Measurements from ENCODE around the gene C3.
"Not testable (repeated sequence)": the region's sequence is repeated elsewhere in the genome, so short reads cannot be mapped to it uniquely, and the experiment has no call there.

C3 gene

DNA sequence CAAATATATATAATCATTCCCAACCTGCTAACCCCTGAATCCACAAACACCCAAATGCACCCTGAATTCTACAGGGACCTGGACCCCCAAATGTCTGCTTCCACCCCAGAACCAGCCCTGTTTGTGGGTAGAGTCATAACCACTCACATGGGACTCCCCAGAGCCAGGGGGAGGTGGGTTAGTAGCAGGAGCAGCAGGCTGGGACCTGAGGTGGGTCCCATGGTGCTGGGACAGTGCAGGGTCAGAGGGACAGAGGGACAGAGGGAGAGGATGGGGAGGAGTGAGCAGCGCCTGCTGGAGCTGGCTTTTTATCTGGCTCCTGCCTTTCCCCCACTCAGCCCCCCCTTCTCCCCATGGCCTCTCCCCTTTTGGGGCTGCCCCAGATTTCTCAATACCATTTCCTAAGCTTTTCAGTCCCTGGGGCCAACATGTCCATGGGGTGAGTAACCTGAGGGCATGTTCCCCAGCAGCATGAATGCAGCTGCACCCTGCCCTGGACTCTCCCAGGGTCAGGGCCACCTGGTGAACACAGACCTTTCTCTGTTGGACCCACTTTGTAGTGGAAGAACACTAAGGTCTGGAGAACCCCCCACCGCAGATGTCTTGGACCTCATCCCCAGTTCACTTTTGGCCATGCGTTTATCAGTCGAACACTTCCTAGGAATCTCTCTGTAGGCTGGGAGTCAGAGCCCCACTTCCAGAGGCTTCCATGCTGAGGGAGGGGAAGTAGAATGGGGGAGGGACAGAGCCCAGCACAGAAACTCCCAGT, at the start of gene C3:
Gene C3, minus strand, starts transcription at position 282 of the 769 bp plus-strand sequence. Its CDS starts 61 bp downstream, at position 221.
- Mint-ChIP-seq H3K9me3 (no peaks in the 10 kb centered on the region), H3K4me3 (no peak within 1 kb of the TSS), H3K36me3 (peaks cover 6% of the 10 kb centered on the region), H3K27ac (peak within 1 kb of the TSS; percentile 4), H3K4me1 (peaks cover 51% of the 10 kb centered on the region)
- ATAC-seq (no peak), DNase-seq (ENCODE audit: low spot score in 2 of 2) (no peak)

DNA sequence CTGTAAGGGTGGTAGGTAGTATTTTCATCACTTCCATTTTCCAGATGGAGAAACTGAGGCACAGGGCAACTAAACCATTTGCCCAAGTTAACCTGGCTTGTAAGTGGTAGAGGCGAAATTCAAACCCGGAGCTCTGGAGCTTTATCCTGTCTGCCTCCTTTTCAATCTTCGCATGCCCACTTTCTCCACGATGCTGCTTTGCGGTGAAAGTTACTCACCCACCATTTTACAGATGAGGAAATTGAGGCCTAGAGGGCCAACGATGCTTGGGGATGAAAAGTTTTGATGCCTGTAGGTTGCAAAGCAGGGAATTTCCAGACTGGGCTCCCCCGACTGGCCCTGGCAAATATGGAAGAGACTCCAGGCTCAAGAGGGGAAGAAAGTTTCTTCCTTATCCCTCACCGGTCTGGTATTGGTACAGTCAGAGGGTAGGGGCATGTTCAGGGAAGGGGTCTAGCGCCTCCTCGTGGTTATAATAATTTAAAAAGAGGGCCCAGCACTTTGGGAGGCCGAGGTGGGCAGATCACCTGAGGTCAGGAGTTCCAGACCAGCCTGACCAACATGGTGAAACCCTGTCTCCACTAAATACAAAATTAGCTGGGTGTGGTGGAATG, 48.7 kb upstream of the C3 start:
- Mint-ChIP-seq H3K27ac (peak overlapping the region; percentile 40), H3K9me3 (no peaks in the 10 kb centered on the region), H3K4me3 (no peak overlapping the region), H3K4me1 (peaks cover 46% of the 10 kb centered on the region), H3K36me3 (peaks cover 8% of the 10 kb centered on the region)
- ATAC-seq, result no peak
- no peak for DNase-seq (ENCODE audit: low spot score in 2 of 2)

DNA sequence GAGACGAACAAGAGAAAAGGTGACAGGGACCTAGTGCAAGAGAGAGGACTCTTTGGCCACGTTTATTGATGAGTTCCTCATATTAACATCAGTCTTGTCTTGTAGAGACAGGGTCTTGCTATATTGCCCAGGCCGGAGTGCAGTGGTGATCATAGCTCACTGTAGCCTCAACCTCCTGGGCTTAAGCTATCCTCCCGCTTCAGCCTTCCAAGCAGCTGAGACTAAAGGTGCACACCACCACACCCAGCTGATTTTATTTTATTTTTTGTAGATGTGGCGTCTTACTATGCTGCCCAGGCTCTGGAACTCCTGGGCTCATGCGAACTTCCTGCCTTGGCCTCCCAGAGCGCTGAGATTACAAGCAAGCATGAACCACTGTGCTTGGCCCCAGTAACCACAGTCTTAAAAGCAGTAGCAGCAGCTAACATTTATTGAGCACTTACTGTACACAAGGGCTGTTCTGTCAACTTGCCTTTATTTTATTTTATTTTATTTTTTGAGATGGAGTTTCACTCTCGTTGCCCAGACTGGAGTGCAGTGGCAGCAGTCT, 47.9 kb upstream of the C3 start:
- no peak for ATAC-seq
- DNase-seq (ENCODE audit: low spot score in 2 of 2), result no peak
- H3K4me1 Mint-ChIP-seq, result peaks cover 40% of the 10 kb centered on the region
- peak overlapping the region; percentile 80 for H3K4me3 Mint-ChIP-seq
- H3K27ac Mint-ChIP-seq, result peak overlapping the region; percentile 72
- H3K36me3 Mint-ChIP-seq, result peaks cover 1% of the 10 kb centered on the region
- H3K9me3 Mint-ChIP-seq, result no peaks in the 10 kb centered on the region

DNA sequence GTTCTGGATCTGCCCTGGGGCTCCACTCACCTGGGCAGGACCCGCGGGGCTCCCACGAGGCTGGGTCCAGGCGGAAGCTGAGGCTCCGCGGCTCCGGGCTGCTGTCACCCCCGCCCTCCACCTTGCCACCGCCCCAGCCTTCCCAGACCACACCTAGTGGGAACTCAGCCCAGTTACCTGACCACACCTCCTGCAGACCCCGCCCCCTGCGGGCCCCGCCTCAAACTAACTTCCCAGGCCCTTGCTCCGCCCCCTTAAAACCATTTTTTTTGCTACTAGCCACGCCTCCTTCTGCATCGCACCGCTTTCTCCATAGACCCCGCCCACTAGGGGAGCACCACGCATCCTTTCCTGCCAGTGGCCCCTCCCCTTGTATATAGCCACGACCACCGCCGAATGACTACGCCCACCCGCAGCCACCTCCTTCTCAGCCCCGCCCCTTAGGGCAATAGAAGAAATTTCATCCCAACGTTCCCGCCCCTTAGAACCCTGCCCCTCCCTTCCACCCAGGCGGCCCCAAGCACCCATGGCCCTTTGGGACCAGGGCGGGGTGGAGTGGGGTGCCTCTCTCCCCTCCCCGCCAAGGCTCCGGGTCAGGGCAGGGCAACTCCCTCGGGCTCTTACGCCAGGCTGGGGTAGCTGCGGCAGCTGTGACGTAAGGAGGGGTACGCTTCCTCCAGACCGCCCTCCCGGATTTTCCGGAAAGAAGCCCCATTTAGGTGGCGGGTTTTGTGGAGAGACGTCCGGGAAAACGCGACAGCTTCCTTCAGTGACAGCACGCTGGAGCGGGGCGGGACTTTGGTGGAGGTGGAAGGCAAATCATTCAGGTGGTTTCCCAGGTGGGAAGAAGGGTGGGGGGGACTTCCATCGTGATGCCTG, 47.1 kb upstream of the C3 start, which contains the start of gene SH2D3A:
Gene SH2D3A, minus strand, starts transcription at position 79 of the 879 bp plus-strand sequence. CDS start 3,687 bp downstream, outside the sequence.
- peak within 1 kb of the TSS; percentile 72 for H3K27ac Mint-ChIP-seq
- DNase-seq (ENCODE audit: low spot score in 2 of 2) (peak; percentile 89 to 98), ATAC-seq (peak; percentile 78)
- H3K9me3 Mint-ChIP-seq, result no peaks in the 10 kb centered on the region
- peak within 1 kb of the TSS; percentile 80 for H3K4me3 Mint-ChIP-seq
- peaks cover 4% of the 10 kb centered on the region for H3K36me3 Mint-ChIP-seq
- H3K4me1 Mint-ChIP-seq, result peaks cover 39% of the 10 kb centered on the region

DNA sequence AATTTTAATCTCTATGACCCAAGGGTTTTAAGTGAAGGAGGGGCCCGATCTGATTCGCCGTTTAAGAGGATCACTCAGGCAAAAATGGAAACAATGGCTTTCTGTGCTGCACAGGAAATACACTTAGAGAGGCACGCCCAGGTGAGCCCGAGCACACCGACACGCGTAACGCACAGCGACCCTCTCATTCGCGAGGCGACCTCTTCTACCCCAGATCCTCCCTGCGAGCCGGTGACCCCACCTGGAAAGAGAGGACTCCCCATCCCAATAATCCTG, 46.6 kb upstream of the C3 start:
- H3K36me3 Mint-ChIP-seq, result peaks cover 9% of the 10 kb centered on the region
- no peaks in the 10 kb centered on the region for H3K9me3 Mint-ChIP-seq
- peak overlapping the region; percentile 80 for H3K4me3 Mint-ChIP-seq
- DNase-seq (ENCODE audit: low spot score in 2 of 2) (no peak), ATAC-seq (peak; percentile 50)
- H3K4me1 Mint-ChIP-seq, result peaks cover 34% of the 10 kb centered on the region
- peak overlapping the region; percentile 72 for H3K27ac Mint-ChIP-seq

DNA sequence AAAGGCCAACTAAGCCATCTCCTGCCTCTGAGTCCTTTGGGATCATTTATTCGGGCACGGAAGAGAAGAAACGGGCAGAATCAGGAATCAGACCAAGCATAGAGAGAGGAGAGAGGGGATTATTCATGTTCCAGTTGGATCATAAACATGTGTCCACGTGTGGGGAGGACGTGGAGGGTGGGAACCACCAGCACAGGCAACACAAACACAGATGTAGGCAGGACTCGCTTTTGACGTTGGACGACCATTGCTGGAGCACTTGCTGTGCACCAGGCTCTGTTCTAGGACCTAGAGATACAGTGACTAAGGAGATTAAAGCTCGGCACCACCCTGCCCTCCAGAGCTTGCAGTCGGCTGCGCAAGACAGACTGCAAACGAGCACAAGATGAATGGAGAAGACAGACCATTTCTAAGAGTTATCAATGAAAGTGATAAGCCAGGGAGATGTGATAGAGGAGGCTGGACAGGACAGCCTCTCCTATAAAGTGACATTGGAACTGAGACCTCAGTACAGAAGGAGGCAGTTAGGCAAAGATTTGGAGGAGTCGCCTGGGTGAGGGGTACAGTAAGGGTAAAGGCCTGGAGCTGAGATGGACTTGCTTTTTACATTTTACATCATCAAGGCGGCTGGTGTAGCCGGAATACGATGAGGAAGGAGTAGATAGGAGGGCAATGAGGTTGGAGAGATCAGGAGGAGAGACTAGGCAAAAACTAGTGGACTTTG, 46.1 kb upstream of the C3 start:
- Mint-ChIP-seq H3K27ac (peak overlapping the region; percentile 72), H3K4me1 (peaks cover 29% of the 10 kb centered on the region), H3K9me3 (no peaks in the 10 kb centered on the region), H3K4me3 (peak overlapping the region; percentile 80), H3K36me3 (peaks cover 9% of the 10 kb centered on the region)
- ATAC-seq (no peak), DNase-seq (ENCODE audit: low spot score in 2 of 2) (no peak)

DNA sequence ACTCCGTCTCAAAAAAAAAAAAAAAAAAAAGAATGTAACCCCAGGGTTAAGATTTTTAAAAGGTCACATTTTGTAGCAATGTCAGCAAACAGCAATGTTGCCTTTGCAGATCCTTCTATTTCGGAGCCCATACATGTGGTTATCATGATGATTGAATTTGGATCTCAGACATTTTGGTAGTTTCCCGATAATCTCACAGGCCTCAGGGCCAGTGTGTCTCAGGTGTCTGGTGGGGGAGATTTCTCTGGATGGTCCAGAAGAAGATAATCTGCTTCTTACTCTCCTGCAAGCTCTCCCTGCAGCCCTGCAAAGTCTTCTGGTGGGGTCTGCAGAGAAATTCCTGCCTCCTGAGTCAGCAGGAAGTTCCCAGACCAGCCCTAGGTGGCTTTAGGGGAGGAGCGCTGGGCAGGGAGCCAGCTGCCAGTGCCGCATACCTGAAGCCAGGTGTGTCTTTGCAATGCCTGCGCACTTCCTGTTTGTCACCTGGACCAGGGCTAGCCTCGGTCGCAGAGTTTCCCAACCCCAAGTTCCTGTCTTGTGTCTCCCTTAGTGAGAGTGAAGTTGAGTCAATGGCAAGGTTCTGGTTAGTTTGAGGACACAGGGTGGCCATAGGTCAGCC, 45.4 kb upstream of the C3 start:
- Mint-ChIP-seq H3K9me3 (no peaks in the 10 kb centered on the region), H3K4me1 (peaks cover 26% of the 10 kb centered on the region), H3K27ac (peak overlapping the region; percentile 72), H3K4me3 (peak overlapping the region; percentile 80), H3K36me3 (peaks cover 14% of the 10 kb centered on the region)
- ATAC-seq (no peak), DNase-seq (ENCODE audit: low spot score in 2 of 2) (no peak)

DNA sequence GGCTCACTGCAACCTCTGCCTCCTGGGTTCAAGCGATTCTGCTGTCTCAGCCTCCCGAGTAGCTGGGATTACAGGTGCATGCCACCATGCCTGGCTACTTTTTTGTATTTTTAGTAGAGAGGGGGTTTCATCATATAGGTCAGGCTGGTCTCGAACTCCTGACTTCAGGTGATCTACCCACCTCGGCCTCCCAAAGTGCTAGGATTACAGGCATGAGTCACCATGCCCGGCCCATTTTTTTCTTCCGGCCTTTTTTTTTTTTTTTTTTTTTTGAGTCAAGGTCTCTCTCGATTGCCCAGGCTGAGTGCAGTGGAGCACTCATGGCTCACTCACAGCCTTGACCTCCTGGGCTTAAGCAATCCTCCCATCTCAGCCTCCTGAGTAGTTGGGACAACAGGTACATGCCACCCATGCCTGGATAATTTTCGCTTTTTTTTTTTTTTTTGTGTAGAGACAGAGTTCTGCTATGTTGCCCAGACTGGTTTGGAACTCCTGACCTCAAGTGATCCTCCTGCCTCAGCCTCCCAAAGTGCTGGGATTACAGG, 41.9 kb upstream of the C3 start:
- Mint-ChIP-seq H3K36me3 (peaks cover 45% of the 10 kb centered on the region), H3K4me1 (peaks cover 17% of the 10 kb centered on the region)
- DNase-seq (ENCODE audit: low spot score in 2 of 2); ATAC-seq; H3K9me3 Mint-ChIP-seq; H3K27ac Mint-ChIP-seq; H3K4me3 Mint-ChIP-seq: not testable (repeated sequence)

DNA sequence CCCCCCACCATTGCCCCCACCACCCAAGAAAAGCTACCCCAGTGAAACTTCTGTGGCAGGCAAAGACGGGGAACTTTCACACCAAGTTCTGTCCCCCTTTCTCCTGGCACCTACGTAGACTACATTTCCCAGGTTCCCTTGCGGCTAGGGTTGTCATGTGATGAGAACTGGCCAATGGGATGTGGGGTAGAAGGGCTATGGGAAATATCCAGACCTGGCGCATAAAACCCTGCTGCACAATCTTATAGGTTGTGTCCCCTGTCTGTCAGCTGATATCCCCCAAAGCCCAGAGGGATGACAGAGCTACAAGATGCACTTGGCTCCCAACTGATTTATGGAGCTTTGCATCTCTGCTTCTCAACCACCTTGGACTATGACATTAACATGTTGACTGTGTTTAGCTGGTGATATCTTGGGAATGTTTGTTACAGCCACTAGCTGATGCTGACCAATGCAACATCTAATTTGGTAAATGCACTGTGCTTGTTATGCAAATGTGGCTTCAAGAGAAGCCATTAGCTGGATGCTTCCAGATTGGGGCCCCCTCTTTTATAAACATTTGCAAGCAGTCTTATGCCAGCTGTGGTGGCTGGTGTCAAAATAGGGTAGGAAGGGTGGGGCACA, 40.7 kb upstream of the C3 start:
- Mint-ChIP-seq H3K4me3 (no peak overlapping the region), H3K4me1 (peaks cover 8% of the 10 kb centered on the region), H3K27ac (no peak overlapping the region), H3K36me3 (peaks cover 56% of the 10 kb centered on the region), H3K9me3 (no peaks in the 10 kb centered on the region)
- ATAC-seq (peak; percentile 60), DNase-seq (ENCODE audit: low spot score in 2 of 2) (peak in 1 of 2 donors; percentile 69)

DNA sequence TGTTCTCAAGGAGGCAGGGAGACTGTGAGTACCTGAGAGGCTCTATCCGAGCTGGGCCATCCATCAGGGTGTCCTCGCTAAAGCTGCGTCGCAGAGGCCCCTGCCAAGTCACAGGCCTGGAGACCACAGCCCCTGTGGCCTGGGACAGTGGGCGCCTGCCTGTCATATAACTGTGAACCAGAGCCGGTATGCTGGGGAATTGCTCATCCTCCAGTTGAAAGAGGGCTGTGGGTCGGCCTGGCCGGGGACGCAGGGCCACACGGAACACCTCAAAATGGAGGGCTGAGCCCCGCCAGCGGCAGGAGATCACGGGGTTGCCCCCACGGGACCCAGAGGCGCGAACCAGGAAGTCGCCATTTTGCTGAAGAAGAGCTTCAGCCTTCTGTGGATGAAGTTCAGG, 40.2 kb upstream of the C3 start:
- DNase-seq (ENCODE audit: low spot score in 2 of 2) (no peak), ATAC-seq (no peak)
- no peaks in the 10 kb centered on the region for H3K9me3 Mint-ChIP-seq
- no peak overlapping the region for H3K27ac Mint-ChIP-seq
- peaks cover 56% of the 10 kb centered on the region for H3K36me3 Mint-ChIP-seq
- H3K4me1 Mint-ChIP-seq, result peaks cover 5% of the 10 kb centered on the region
- no peak overlapping the region for H3K4me3 Mint-ChIP-seq

DNA sequence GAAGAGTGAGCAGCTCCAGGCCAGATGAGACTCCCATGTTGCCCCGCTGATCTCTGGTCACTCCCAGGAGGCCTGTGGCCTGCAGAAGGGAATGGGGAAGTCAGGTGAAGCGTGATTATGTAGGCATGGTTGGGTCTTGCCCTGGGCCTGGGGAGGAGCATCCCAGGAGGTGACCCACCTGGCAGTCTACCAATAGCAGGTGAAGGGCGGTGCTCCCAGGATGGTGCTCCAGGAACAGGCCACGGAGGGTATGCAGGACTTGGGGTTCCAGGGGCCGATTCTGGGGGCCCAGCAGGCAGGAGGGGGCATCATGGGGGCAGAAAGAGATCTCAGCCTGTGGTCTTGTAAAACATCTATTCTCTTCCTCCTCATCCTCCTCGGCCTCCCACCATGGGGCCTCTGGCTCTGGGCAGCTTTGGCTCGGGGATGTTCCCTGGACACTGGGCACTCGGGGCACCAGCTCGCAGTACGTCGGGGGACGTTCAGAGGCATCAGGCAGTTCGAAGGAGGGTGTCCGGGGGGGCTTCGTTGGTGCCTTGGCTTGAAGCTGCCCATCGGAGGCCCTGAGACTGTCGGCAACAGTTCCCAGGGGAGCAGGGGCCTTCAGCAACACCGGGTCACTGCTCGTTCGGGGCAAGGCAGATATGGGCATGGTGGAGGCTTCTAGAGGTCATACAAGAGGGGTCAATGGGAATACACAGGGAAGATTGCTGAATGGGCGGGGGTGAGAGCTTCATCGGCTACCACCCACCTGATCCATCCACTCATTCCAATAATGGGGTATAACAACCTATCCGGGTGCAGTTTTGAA, 34.4 kb upstream of the C3 start:
- Mint-ChIP-seq H3K36me3 (peaks cover 76% of the 10 kb centered on the region), H3K4me1 (peaks cover 16% of the 10 kb centered on the region), H3K27ac (no peak overlapping the region), H3K4me3 (no peak overlapping the region), H3K9me3 (no peaks in the 10 kb centered on the region)
- ATAC-seq (no peak), DNase-seq (ENCODE audit: low spot score in 2 of 2) (no peak)

DNA sequence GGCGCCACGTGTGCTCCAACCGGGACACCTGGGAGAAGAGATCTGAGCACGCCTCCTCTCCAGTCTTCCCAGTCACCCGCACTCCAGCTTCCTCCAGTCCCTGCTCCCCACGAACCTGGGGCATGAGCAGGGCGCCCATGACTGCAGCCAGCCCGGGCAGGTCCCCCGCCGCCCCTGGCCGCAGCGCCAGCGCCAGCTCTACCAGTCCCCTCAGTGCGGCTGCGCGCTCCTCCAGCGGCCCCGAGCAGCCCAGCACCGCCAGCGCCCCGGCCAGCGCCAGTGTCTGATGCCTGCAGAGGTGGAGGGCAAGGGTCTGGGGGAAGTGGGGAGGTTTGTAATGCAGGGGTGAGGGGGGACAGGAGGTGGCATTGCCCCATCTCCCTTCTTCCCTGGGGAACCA, 33.7 kb upstream of the C3 start:
- no peak overlapping the region for H3K27ac Mint-ChIP-seq
- DNase-seq (ENCODE audit: low spot score in 2 of 2) (no peak), ATAC-seq (no peak)
- H3K4me3 Mint-ChIP-seq, result no peak overlapping the region
- H3K36me3 Mint-ChIP-seq, result peaks cover 80% of the 10 kb centered on the region
- H3K9me3 Mint-ChIP-seq, result no peaks in the 10 kb centered on the region
- H3K4me1 Mint-ChIP-seq, result peaks cover 16% of the 10 kb centered on the region
